ENCODE results near the gene FOXS1. TPM values are rescaled to one million over a fixed set of nuclear protein-coding genes. Genes with fewer than 3 reads are reported as not detected.

Gene FOXS1
- total RNA-seq, 2 donors from 2014 or later: not detected

GRCh38 chr20:31864521-31865400, 19.4 kb upstream of the FOXS1 start:
- no peak for TF ChIP-seq CTCF (conservative IDR thresholded peaks at IDR 0.05)
- 92 to 94% methylated on average over 11 to 12 of the region's 12 CpGs for WGBS, 2 experiments (ENCODE audit: insufficient coverage in 1 of 2, insufficient read length in 1 of 2)
- H3K27ac ChIP-seq (ENCODE audit: low read depth, low read length): no peak overlapping the region
- H3K9me3 ChIP-seq (ENCODE audit: control insufficient read depth, low read length): no peaks in the 10 kb centered on the region
- Mint-ChIP-seq H3K4me3 (no peak overlapping the region), H3K27me3 (ENCODE audit: insufficient read depth) (peaks cover 51% of the 10 kb centered on the region), H3K27ac (no peak overlapping the region), H3K9me3 (no peaks in the 10 kb centered on the region), H3K36me3 (ENCODE audit: low read depth) (no peaks in the 10 kb centered on the region), H3K4me1 (peaks cover 11% of the 10 kb centered on the region)
- H3K36me3 ChIP-seq (ENCODE audit: control insufficient read depth, insufficient read depth, low read length): no peaks in the 10 kb centered on the region
- peaks cover 12% of the 10 kb centered on the region for H3K27me3 ChIP-seq (ENCODE audit: control insufficient read depth, insufficient read depth, low read length, poor library complexity, severe bottlenecking)
- DNase-seq: peak; percentile 33
- H3K4me3 ChIP-seq (ENCODE audit: low read length): no peak overlapping the region
- H3K4me1 ChIP-seq (ENCODE audit: control insufficient read depth, insufficient read depth, low read length): no peaks in the 10 kb centered on the region
- no peak overlapping the region for H3K9ac ChIP-seq (ENCODE audit: extremely low read depth, low read length, poor library complexity, severe bottlenecking)

DNA sequence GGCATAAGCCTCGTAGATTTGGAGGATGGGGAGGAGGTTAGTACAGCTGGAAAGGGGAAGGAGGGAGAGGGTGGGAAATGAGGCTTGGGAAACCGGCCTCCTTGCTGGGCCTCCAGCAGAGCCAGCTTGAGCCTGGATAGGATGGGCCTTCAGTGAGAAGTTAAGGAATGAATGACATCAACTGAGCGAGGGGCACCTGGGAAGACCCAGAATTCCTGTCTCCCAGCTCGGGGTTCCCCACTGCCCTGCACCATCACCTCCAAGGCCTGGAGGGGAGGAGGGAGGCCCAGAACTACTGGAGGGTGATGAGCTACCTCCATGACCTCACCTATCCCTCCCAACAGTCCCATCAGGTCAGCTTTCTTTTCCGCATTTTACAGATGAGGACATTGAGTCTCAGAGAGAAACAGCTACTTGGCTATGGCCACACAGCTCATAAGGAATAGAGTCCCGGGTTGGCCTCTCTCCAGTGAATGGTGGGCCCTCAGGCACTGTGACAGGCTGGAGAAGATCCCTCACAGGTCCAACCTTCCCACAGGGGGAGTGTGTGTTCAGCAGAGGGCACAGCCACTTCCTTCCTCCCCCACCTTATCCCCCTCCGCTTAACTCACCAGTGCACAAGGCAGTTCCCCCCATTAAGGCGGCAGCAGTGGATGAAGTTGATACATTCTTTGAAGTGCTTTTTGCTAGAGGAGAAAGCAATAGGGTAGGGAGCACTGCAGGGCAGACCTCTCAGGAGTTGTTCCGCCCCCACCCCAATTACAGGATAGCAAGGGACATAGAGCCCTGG, 18.1 kb upstream of the FOXS1 start:
- H3K27ac Mint-ChIP-seq: no peak overlapping the region
- TF ChIP-seq CTCF (conservative IDR thresholded peaks at IDR 0.05): no peak
- H3K4me1 Mint-ChIP-seq: peaks cover 9% of the 10 kb centered on the region
- no peaks in the 10 kb centered on the region for H3K36me3 ChIP-seq (ENCODE audit: control insufficient read depth, insufficient read depth, low read length)
- H3K9me3 Mint-ChIP-seq: no peaks in the 10 kb centered on the region
- H3K27ac ChIP-seq (ENCODE audit: low read depth, low read length): no peak overlapping the region
- H3K4me3 Mint-ChIP-seq: no peak overlapping the region
- no peak overlapping the region for H3K4me3 ChIP-seq (ENCODE audit: low read length)
- H3K27me3 ChIP-seq (ENCODE audit: control insufficient read depth, insufficient read depth, low read length, poor library complexity, severe bottlenecking): no peaks in the 10 kb centered on the region
- no peak overlapping the region for H3K9ac ChIP-seq (ENCODE audit: extremely low read depth, low read length, poor library complexity, severe bottlenecking)
- 89 to 90% methylated on average over 6 to 9 of the region's 9 CpGs for WGBS, 2 experiments (ENCODE audit: insufficient coverage in 1 of 2, insufficient read length in 1 of 2)
- no peaks in the 10 kb centered on the region for H3K36me3 Mint-ChIP-seq (ENCODE audit: low read depth)
- peaks cover 38% of the 10 kb centered on the region for H3K27me3 Mint-ChIP-seq (ENCODE audit: insufficient read depth)
- H3K4me1 ChIP-seq (ENCODE audit: control insufficient read depth, insufficient read depth, low read length): no peaks in the 10 kb centered on the region
- no peaks in the 10 kb centered on the region for H3K9me3 ChIP-seq (ENCODE audit: control insufficient read depth, low read length)
- no peak for DNase-seq

DNA sequence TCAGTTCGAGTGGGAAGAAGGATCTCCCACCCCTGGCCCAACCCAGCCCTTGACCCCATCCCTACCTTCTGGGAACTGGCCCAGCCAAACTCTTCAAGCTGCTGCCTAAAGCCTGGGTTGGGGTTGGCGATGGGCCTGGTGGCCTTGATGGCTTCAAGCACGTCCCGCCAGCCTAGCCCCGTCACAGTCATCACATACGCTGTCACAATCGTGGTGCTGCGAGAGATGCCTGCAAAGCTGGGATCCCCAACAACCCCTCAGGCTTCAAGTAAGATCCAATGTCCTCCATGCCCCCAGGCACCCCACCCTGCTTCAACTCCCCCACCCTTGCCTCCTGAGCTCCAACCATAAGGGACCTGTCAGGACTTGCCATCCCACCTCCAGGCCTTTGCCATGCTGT, 17.1 kb upstream of the FOXS1 start:
- no peak overlapping the region for H3K27ac ChIP-seq (ENCODE audit: low read depth, low read length)
- Mint-ChIP-seq H3K4me3 (peak overlapping the region; percentile 71), H3K9me3 (no peaks in the 10 kb centered on the region), H3K27ac (no peak overlapping the region), H3K4me1 (peaks cover 9% of the 10 kb centered on the region), H3K27me3 (ENCODE audit: insufficient read depth) (peaks cover 30% of the 10 kb centered on the region), H3K36me3 (ENCODE audit: low read depth) (no peaks in the 10 kb centered on the region)
- 92 to 93% methylated on average over 7 to 8 of the region's 8 CpGs for WGBS, 2 experiments (ENCODE audit: insufficient coverage in 1 of 2, insufficient read length in 1 of 2)
- DNase-seq: peak; percentile 39
- peak overlapping the region; percentile 79 for H3K4me3 ChIP-seq (ENCODE audit: low read length)
- no peaks in the 10 kb centered on the region for H3K9me3 ChIP-seq (ENCODE audit: control insufficient read depth, low read length)
- H3K36me3 ChIP-seq (ENCODE audit: control insufficient read depth, insufficient read depth, low read length): no peaks in the 10 kb centered on the region
- H3K4me1 ChIP-seq (ENCODE audit: control insufficient read depth, insufficient read depth, low read length): no peaks in the 10 kb centered on the region
- no peak overlapping the region for H3K9ac ChIP-seq (ENCODE audit: extremely low read depth, low read length, poor library complexity, severe bottlenecking)
- no peak for TF ChIP-seq CTCF (conservative IDR thresholded peaks at IDR 0.05)
- H3K27me3 ChIP-seq (ENCODE audit: control insufficient read depth, insufficient read depth, low read length, poor library complexity, severe bottlenecking): no peaks in the 10 kb centered on the region

All from endodermal cell (in vitro differentiated cells).